ENCODE data around the gene ARL6IP5. TPM values are rescaled to one million over a fixed set of nuclear protein-coding genes. Genes with fewer than 3 reads are reported as not detected.
A peak's percentile ranks its signal among the peaks of the same experiment; 100 is the strongest.

The ARL6IP5 gene
- total and polyA plus RNA-seq, 2 of the 13 experiments (the other 11 are each of a cell fraction or from before 2014, with no cell fraction given), result 23.7 to 29.6 TPM

GRCh38 chr3:69079269-69080159 is 5.2 kb upstream of the ARL6IP5 start (continued):
- TF ChIP-seq, protein P1, sequence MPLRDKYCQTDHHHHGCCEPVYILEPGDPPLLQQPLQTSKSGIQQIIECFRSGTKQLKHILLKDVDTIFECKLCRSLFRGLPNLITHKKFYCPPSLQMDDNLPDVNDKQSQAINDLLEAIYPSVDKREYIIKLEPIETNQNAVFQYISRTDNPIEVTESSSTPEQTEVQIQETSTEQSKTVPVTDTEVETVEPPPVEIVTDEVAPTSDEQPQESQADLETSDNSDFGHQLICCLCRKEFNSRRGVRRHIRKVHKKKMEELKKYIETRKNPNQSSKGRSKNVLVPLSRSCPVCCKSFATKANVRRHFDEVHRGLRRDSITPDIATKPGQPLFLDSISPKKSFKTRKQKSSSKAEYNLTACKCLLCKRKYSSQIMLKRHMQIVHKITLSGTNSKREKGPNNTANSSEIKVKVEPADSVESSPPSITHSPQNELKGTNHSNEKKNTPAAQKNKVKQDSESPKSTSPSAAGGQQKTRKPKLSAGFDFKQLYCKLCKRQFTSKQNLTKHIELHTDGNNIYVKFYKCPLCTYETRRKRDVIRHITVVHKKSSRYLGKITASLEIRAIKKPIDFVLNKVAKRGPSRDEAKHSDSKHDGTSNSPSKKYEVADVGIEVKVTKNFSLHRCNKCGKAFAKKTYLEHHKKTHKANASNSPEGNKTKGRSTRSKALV (CRISPR knock-in tag; IDR thresholded peaks at IDR 0.05), result 0 out of 2 replicates have a peak, but pooled peaks have one; percentile 21
- TF ChIP-seq ETV5 (CRISPR knock-in tag; IDR thresholded peaks at IDR 0.05; ENCODE audit: borderline replicate concordance), result no peak
- TF ChIP-seq, protein P2, sequence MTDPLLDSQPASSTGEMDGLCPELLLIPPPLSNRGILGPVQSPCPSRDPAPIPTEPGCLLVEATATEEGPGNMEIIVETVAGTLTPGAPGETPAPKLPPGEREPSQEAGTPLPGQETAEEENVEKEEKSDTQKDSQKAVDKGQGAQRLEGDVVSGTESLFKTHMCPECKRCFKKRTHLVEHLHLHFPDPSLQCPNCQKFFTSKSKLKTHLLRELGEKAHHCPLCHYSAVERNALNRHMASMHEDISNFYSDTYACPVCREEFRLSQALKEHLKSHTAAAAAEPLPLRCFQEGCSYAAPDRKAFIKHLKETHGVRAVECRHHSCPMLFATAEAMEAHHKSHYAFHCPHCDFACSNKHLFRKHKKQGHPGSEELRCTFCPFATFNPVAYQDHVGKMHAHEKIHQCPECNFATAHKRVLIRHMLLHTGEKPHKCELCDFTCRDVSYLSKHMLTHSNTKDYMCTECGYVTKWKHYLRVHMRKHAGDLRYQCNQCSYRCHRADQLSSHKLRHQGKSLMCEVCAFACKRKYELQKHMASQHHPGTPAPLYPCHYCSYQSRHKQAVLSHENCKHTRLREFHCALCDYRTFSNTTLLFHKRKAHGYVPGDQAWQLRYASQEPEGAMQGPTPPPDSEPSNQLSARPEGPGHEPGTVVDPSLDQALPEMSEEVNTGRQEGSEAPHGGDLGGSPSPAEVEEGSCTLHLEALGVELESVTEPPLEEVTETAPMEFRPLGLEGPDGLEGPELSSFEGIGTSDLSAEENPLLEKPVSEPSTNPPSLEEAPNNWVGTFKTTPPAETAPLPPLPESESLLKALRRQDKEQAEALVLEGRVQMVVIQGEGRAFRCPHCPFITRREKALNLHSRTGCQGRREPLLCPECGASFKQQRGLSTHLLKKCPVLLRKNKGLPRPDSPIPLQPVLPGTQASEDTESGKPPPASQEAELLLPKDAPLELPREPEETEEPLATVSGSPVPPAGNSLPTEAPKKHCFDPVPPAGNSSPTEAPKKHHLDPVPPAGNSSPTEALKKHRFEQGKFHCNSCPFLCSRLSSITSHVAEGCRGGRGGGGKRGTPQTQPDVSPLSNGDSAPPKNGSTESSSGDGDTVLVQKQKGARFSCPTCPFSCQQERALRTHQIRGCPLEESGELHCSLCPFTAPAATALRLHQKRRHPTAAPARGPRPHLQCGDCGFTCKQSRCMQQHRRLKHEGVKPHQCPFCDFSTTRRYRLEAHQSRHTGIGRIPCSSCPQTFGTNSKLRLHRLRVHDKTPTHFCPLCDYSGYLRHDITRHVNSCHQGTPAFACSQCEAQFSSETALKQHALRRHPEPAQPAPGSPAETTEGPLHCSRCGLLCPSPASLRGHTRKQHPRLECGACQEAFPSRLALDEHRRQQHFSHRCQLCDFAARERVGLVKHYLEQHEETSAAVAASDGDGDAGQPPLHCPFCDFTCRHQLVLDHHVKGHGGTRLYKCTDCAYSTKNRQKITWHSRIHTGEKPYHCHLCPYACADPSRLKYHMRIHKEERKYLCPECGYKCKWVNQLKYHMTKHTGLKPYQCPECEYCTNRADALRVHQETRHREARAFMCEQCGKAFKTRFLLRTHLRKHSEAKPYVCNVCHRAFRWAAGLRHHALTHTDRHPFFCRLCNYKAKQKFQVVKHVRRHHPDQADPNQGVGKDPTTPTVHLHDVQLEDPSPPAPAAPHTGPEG (CRISPR knock-in tag; IDR thresholded peaks at IDR 0.05), result peak; percentile 83; the same call in 1 of the 2 replicates
- TF ChIP-seq KMT2A (CRISPR knock-in tag; IDR thresholded peaks at IDR 0.05), result 0 out of 2 replicates have a peak, but pooled peaks have one; percentile 10
- no peak for TF ChIP-seq ZNF775 (CRISPR knock-in tag; IDR thresholded peaks at IDR 0.05; ENCODE audit: borderline replicate concordance)
- TF ChIP-seq PHF8 (CRISPR knock-in tag; IDR thresholded peaks at IDR 0.05), result peak; percentile 37; the same call in 1 of the 2 replicates
- no peak for TF ChIP-seq ZNF720 (CRISPR knock-in tag; IDR thresholded peaks at IDR 0.05)
- no peak for TF ChIP-seq JDP2 (CRISPR knock-in tag; IDR thresholded peaks at IDR 0.05; ENCODE audit: borderline replicate concordance)
- TF ChIP-seq ZFX (CRISPR knock-in tag; IDR thresholded peaks at IDR 0.05; ENCODE audit: low read depth), result peak; percentile 66; the same call in 1 of the 2 replicates
- TF ChIP-seq DMAP1 (CRISPR knock-in tag; IDR thresholded peaks at IDR 0.05), result peak; percentile 12; the same call in 1 of the 2 replicates
- 0 out of 2 replicates have a peak, but pooled peaks have one; percentile 21 for TF ChIP-seq SIN3B (IDR thresholded peaks at IDR 0.05; ENCODE audit: low read length)
- TF ChIP-seq SRY (CRISPR knock-in tag; IDR thresholded peaks at IDR 0.05), result 0 out of 2 replicates have a peak, but pooled peaks have one; percentile 25
- TF ChIP-seq AGO2 (optimal IDR thresholded peaks at IDR 0.05; ENCODE audit: low read depth, low read length), result peak; percentile 63
- no peak for TF ChIP-seq TAF15 (IDR thresholded peaks at IDR 0.05; ENCODE audit: low read depth, low read length, poor library complexity, severe bottlenecking)

All from HepG2 (cell line).